SK-N-SH treated with all-trans-retinoic acid at 6 μM for 48 hours (cell line): ENCODE results near the gene BCL2L13.
A peak's percentile ranks its signal among the peaks of the same experiment; 100 is the strongest.

Experiments used
- ATAC-seq: fragments of 200-7000 bp; cut with Tn5 transposase; 3 replicates; pipeline ENCODE4 v1.9.1; 2020; ENCODE audit warnings: mild to moderate bottlenecking, moderate library complexity
- ARNTL ChIP-seq: fragments of 450-650 bp; formaldehyde crosslinking; IDR thresholded peaks from 2 replicates; pipeline ENCODE4 v1.5.0; 2020; ENCODE audit warnings: low read depth, mild to moderate bottlenecking, moderate library complexity, borderline replicate concordance
- BACH2 ChIP-seq: fragments of 250-450 bp; sonication (Bioruptor Pico); IDR thresholded peaks from 2 replicates; pipeline ENCODE4 v1.9.0; 2021; ENCODE audit warnings: mild to moderate bottlenecking, borderline replicate concordance
- CSDC2 ChIP-seq: fragments of 250-450 bp; sonication (Bioruptor Pico); IDR thresholded peaks from 2 replicates; pipeline ENCODE4 v1.5.0; 2020; ENCODE audit warnings: mild to moderate bottlenecking, moderate library complexity
- ESRRG ChIP-seq: fragments of 250-450 bp; sonication (Bioruptor Pico); IDR thresholded peaks from 2 replicates; pipeline ENCODE4 v1.6.1; 2021; ENCODE audit warnings: mild to moderate bottlenecking
- GLIS3 ChIP-seq: fragments of 250-450 bp; sonication (Bioruptor Pico); IDR thresholded peaks from 2 replicates; pipeline ENCODE4 v1.5.0; 2020; ENCODE audit warnings: mild to moderate bottlenecking, moderate library complexity
- OSR1 ChIP-seq: fragments of 250-450 bp; sonication (Bioruptor Pico); IDR thresholded peaks from 2 replicates; pipeline ENCODE4 v1.8.0; 2022; ENCODE audit warnings: moderate library complexity, mild to moderate bottlenecking, inconsistent platforms
- PPARA ChIP-seq: fragments of 250-450 bp; sonication (Bioruptor Pico); IDR thresholded peaks from 2 replicates; pipeline ENCODE4 v1.5.0; 2020; ENCODE audit warnings: mild to moderate bottlenecking, borderline replicate concordance
- RARB ChIP-seq: fragments of 250-450 bp; sonication (Bioruptor Pico); IDR thresholded peaks from 2 replicates; pipeline ENCODE4 v1.8.0; 2021; ENCODE audit warnings: mild to moderate bottlenecking, moderate library complexity
- SNAI2 ChIP-seq: fragments of 250-450 bp; sonication (Bioruptor Pico); IDR thresholded peaks from 2 replicates; pipeline ENCODE4 v1.5.0; 2020; ENCODE audit warnings: mild to moderate bottlenecking, moderate library complexity
- TOX ChIP-seq: fragments of 250-450 bp; sonication (Bioruptor Pico); IDR thresholded peaks from 2 replicates; pipeline ENCODE4 v1.8.0; 2021; ENCODE audit warnings: mild to moderate bottlenecking, moderate library complexity, borderline replicate concordance
- ZC3H10 ChIP-seq: fragments of 250-450 bp; sonication (Bioruptor Pico); IDR thresholded peaks from 2 replicates; pipeline ENCODE4 v1.5.1; 2021; ENCODE audit warnings: mild to moderate bottlenecking, moderate library complexity
- ZFP3 ChIP-seq: fragments of 250-450 bp; sonication (Bioruptor Pico); IDR thresholded peaks from 2 replicates; pipeline ENCODE4 v1.5.0; 2020; ENCODE audit warnings: mild to moderate bottlenecking, moderate library complexity
- ZFP30 ChIP-seq: fragments of 450-650 bp; formaldehyde crosslinking; IDR thresholded peaks from 2 replicates; pipeline ENCODE4 v1.5.0; 2022; ENCODE audit warnings: mild to moderate bottlenecking, moderate library complexity
- ZNF565 ChIP-seq: fragments of 450-650 bp; formaldehyde crosslinking; conservative IDR thresholded peaks from 2 replicates; pipeline ENCODE4 v1.5.0; 2020; ENCODE audit warnings: low read depth, mild to moderate bottlenecking, moderate library complexity
- ZNF70 ChIP-seq: fragments of 450-650 bp; formaldehyde crosslinking; IDR thresholded peaks from 2 replicates; pipeline ENCODE4 v1.5.0; 2020; ENCODE audit warnings: mild to moderate bottlenecking, moderate library complexity
- TF ChIP-seq, protein P1 (sequence below): fragments of 250-450 bp; sonication (Bioruptor Pico); IDR thresholded peaks from 2 replicates; pipeline ENCODE4 v1.8.0; 2020; ENCODE audit warnings: mild to moderate bottlenecking, moderate library complexity, borderline replicate concordance
- TF ChIP-seq, protein P2 (sequence below): fragments of 250-450 bp; sonication (Bioruptor Pico); IDR thresholded peaks from 2 replicates; pipeline ENCODE4 v1.5.1; 2021; ENCODE audit warnings: mild to moderate bottlenecking, moderate library complexity
- TF ChIP-seq, protein P3 (sequence below): fragments of 250-450 bp; sonication (Bioruptor Pico); IDR thresholded peaks from 2 replicates; pipeline ENCODE4 v1.5.0; 2020; ENCODE audit warnings: mild to moderate bottlenecking, moderate library complexity
- TF ChIP-seq, protein P4 (sequence below): fragments of 250-450 bp; sonication (Bioruptor Pico); IDR thresholded peaks from 2 replicates; pipeline ENCODE4 v1.8.0; 2021; ENCODE audit warnings: low read depth, mild to moderate bottlenecking, moderate library complexity, borderline replicate concordance

The BCL2L13 gene

DNA sequence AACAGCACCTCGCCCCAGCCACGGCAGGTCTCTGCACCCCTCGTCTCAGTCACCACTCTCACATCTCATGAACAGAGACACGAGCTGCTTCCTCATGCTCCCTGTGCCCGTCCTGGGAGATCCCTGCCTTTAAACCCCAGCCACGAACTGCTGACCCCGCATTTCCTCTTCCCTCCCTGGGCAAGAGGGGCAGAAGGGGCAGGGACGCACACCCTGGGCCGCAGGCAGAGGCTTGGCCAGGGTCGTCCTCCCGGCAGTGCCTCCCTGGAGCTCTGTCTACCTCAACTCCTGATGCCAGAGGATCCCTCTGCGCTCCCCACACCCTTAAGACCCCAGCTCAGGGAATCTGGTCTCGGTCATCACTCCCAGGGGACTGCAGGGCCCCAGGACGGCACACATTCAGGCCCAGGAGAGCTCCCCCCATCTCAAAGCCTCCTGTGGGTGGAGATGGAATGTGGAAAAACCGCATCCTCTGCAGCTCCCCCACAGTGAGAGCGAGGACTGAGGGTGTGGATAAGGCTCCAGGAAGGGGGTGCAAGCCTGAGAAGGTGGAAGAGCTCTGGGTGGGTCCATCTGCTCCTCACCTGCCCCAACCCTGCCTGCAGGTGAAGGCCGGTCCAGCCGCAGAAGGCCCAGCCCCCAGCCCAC lies 134.5 kb downstream of the BCL2L13 start:
- TF ChIP-seq TOX (CRISPR knock-in tag) (no peak), GLIS3 (CRISPR knock-in tag) (no peak), SNAI2 (CRISPR knock-in tag) (no peak), RARB (CRISPR knock-in tag) (no peak), OSR1 (no peak), ESRRG (CRISPR knock-in tag) (no peak), PPARA (CRISPR knock-in tag) (no peak), ZC3H10 (CRISPR knock-in tag) (no peak), ZFP3 (CRISPR knock-in tag) (no peak), BACH2 (CRISPR knock-in tag) (no peak), ZNF565 (CRISPR knock-in tag) (no peak), ZNF70 (CRISPR knock-in tag) (no peak), ZFP30 (no peak), CSDC2 (CRISPR knock-in tag) (no peak)
- TF ChIP-seq, protein P1, sequence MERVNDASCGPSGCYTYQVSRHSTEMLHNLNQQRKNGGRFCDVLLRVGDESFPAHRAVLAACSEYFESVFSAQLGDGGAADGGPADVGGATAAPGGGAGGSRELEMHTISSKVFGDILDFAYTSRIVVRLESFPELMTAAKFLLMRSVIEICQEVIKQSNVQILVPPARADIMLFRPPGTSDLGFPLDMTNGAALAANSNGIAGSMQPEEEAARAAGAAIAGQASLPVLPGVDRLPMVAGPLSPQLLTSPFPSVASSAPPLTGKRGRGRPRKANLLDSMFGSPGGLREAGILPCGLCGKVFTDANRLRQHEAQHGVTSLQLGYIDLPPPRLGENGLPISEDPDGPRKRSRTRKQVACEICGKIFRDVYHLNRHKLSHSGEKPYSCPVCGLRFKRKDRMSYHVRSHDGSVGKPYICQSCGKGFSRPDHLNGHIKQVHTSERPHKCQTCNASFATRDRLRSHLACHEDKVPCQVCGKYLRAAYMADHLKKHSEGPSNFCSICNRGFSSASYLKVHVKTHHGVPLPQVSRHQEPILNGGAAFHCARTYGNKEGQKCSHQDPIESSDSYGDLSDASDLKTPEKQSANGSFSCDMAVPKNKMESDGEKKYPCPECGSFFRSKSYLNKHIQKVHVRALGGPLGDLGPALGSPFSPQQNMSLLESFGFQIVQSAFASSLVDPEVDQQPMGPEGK (CRISPR knock-in tag) = no peak
- TF ChIP-seq, protein P2, sequence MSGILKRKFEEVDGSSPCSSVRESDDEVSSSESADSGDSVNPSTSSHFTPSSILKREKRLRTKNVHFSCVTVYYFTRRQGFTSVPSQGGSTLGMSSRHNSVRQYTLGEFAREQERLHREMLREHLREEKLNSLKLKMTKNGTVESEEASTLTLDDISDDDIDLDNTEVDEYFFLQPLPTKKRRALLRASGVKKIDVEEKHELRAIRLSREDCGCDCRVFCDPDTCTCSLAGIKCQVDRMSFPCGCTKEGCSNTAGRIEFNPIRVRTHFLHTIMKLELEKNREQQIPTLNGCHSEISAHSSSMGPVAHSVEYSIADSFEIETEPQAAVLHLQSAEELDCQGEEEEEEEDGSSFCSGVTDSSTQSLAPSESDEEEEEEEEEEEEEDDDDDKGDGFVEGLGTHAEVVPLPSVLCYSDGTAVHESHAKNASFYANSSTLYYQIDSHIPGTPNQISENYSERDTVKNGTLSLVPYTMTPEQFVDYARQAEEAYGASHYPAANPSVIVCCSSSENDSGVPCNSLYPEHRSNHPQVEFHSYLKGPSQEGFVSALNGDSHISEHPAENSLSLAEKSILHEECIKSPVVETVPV = no peak
- TF ChIP-seq, protein P3, sequence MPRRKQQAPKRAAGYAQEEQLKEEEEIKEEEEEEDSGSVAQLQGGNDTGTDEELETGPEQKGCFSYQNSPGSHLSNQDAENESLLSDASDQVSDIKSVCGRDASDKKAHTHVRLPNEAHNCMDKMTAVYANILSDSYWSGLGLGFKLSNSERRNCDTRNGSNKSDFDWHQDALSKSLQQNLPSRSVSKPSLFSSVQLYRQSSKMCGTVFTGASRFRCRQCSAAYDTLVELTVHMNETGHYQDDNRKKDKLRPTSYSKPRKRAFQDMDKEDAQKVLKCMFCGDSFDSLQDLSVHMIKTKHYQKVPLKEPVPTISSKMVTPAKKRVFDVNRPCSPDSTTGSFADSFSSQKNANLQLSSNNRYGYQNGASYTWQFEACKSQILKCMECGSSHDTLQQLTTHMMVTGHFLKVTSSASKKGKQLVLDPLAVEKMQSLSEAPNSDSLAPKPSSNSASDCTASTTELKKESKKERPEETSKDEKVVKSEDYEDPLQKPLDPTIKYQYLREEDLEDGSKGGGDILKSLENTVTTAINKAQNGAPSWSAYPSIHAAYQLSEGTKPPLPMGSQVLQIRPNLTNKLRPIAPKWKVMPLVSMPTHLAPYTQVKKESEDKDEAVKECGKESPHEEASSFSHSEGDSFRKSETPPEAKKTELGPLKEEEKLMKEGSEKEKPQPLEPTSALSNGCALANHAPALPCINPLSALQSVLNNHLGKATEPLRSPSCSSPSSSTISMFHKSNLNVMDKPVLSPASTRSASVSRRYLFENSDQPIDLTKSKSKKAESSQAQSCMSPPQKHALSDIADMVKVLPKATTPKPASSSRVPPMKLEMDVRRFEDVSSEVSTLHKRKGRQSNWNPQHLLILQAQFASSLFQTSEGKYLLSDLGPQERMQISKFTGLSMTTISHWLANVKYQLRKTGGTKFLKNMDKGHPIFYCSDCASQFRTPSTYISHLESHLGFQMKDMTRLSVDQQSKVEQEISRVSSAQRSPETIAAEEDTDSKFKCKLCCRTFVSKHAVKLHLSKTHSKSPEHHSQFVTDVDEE (CRISPR knock-in tag) = no peak
- ATAC-seq = peak; percentile 56

GRCh38 chr22:17773606-17774205 lies 135.1 kb downstream of the BCL2L13 start:
- ATAC-seq = peak; percentile 75
- TF ChIP-seq, protein P4, sequence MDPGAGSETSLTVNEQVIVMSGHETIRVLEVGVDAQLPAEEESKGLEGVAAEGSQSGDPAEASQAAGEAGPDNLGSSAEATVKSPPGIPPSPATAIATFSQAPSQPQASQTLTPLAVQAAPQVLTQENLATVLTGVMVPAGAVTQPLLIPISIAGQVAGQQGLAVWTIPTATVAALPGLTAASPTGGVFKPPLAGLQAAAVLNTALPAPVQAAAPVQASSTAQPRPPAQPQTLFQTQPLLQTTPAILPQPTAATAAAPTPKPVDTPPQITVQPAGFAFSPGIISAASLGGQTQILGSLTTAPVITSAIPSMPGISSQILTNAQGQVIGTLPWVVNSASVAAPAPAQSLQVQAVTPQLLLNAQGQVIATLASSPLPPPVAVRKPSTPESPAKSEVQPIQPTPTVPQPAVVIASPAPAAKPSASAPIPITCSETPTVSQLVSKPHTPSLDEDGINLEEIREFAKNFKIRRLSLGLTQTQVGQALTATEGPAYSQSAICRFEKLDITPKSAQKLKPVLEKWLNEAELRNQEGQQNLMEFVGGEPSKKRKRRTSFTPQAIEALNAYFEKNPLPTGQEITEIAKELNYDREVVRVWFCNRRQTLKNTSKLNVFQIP (CRISPR knock-in tag) = no peak
- TF ChIP-seq GLIS3 (CRISPR knock-in tag) (no peak), ZFP30 (no peak), ARNTL (CRISPR knock-in tag) (no peak), ESRRG (CRISPR knock-in tag) (no peak), PPARA (CRISPR knock-in tag) (no peak), OSR1 (no peak), SNAI2 (CRISPR knock-in tag) (no peak), ZNF565 (CRISPR knock-in tag) (no peak)
- TF ChIP-seq, protein P1 (CRISPR knock-in tag) = no peak
